ENCODE results near the gene TNFAIP8L2. TPM values are rescaled to one million over a fixed set of nuclear protein-coding genes. Genes with fewer than 3 reads are reported as not detected.

Gene TNFAIP8L2
- total and polyA plus RNA-seq, 2 of the 8 experiments (the other 6 are each of a cell fraction or from before 2014, with no cell fraction given): not detected

GRCh38 chr1:151142411-151143056, 13.9 kb upstream of the TNFAIP8L2 start (continued):
- TF ChIP-seq CTBP2 (IDR thresholded peaks at IDR 0.05; ENCODE audit: borderline replicate concordance, insufficient read depth, insufficient read length, low read length) (no peak), CBX5 (IDR thresholded peaks at IDR 0.05; ENCODE audit: low read depth, low read length) (no peak)

Data from H1 (cell line).